Body of pancreas (tissue), 4 donors: Measurements from ENCODE around the gene SNRPN. TPM values are rescaled to one million over a fixed set of nuclear protein-coding genes. Genes with fewer than 3 reads are reported as not detected.

Experiments
- ATAC-seq: fragments of 150-250 bp; one replicate; pipeline ENCODE4 v1.9.1; 2016
- DNase-seq, 4 donors: peaks; one replicate each; pipeline ENCODE4 v3.0.0-alpha.2; 2019
- H3K27ac ChIP-seq, 4 donors: fragments of 200-600 bp; sonication (generic); 1 replicate in 3 of 4; 2 replicates in 1 of 4; pipeline versions ENCODE4 v1.5.1 to v1.6.1; 2016 to 2019; ENCODE audit warnings: mild to moderate bottlenecking in 1 of 4, mixed read lengths in 1 of 4, moderate library complexity in 1 of 4
- H3K27me3 ChIP-seq, 2 donors: fragments of 200-600 bp; sonication (generic); one replicate each; pipeline ENCODE4 v1.6.0; 2016; ENCODE audit warnings: mild to moderate bottlenecking in 1 of 2
- H3K36me3 ChIP-seq, 2 donors: fragments of 200-600 bp; sonication (generic); replicated peaks in 1 of 2; 2 replicates each; pipeline ENCODE4 v1.5.1; 2016; ENCODE audit warnings: low read depth in 2 of 2; ENCODE audit not compliant: insufficient read depth in 1 of 2
- H3K4me1 ChIP-seq: fragments of 200-600 bp; sonication (generic); one replicate; pipeline ENCODE4 v1.6.0; 2016
- H3K4me3 ChIP-seq, 2 donors: fragments of 200-600 bp; sonication (generic); 1 replicate in 1 of 2; 2 replicates in 1 of 2; pipeline ENCODE4 v1.5.1; 2016 to 2019
- H3K9me3 ChIP-seq, 3 donors: fragments of 200-600 bp; sonication (generic); 1 replicate in 2 of 3; 2 replicates in 1 of 3; pipeline ENCODE4 v1.5.1; 2016
- POLR2A ChIP-seq, 3 donors: fragments of 450-650 bp; IDR thresholded peaks; one replicate each; pipeline ENCODE4 v1.6.1; 2016; ENCODE audit warnings: antibody characterized with exemption in 3 of 3, mild to moderate bottlenecking in 2 of 3
- whole genome bisulfite sequencing, 2 donors: methylation state at CpG; one replicate each; pipeline ENCODE4 v1.1.5; 2017; 5-methylcytosine and 5-hydroxymethylcytosine counted together
- intact Hi-C: fragments of 100-400 bp; cut with DNase I; formaldehyde crosslinking; loops from one replicate; pipeline ENCODE4 v1.15.1; 2023
- total RNA-seq, 2 donors: library from RNA; depleted of rRNA; stranded (reverse); fragments of >200 nt; gene quantifications; one replicate each; pipeline ENCODE4 v1.1.0, GENCODE V29; 2016
- TF ChIP-seq, protein P1 (sequence below), 7 experiments: fragments of 450-650 bp in 4 of 7; fragments of 200-600 bp in 3 of 7; sonication (generic) in 3 of 7; IDR thresholded peaks; one replicate each; pipeline ENCODE4 v1.5.1; 2016 to 2019; ENCODE audit warnings: antibody characterized with exemption in 7 of 7

SNRPN gene
- total RNA-seq, 2 donors from 2014 or later, result 96.2 to 113 TPM

DNA sequence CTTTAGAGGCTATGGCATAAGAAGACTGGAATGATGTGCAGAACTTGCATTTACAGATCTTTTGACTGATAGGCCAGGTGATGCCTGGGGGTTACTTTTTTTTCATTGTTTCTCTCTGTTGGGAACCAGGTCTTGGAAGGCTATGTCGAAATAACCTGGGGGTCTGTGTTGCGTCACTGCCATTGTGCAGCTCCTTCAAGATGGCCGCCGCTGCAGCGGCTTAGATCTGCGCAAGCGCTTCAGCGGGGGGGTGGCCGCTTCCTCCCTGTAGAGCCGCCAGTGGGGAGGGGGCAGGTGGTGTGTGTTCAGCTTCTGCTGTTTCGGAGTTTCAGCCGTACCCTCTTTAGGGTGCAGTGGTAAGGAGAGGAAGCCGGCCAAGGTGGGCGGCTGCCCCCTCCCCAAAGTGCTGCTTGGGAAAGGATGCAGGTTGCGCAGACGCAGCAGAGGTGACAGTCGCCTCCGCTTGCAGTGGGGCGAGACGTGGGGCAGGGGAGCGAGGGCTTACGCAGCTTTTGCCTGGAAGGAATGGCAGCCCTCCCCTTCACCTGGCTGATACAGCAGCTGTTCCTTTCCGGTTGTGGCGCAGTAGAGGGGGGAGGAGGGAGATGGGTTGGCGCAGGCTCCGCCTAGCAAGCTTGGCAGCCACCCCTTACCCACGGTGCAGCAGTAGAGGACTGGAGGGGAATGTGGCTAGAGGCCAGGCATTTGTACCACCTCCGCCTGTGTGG is 1.5 kb downstream of the SNRPN start:
- H3K4me1 ChIP-seq, result peaks cover 12% of the 10 kb centered on the region
- WGBS, 2 donors, result 32 to 82% methylated on average over 20 to 28 of the region's 28 CpGs
- peak; percentile 70 to 85 (median 82) for DNase-seq

DNA sequence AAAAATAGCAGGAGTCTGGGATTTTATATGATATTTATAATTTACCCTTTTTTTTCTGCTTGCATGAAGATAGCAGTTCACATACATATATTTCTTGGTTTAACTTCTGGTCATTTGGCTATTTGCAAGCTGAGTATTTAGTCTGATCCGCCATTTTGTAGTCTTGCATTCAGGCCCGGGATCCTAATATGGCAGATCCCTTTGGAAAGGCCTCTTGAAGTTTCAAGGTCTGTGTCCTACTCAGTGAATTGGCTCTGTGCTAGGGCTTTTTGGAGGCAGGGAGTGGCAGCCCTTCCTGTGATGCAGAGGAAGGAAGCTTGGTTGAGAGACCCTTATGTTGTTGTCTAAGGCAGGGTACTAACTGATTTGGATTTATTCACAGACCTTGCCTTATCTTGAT is 2.9 kb downstream of the SNRPN start:
- intact Hi-C loops, result no loop called here
- no peaks in the 10 kb centered on the region for H3K9me3 ChIP-seq
- H3K4me1 ChIP-seq, result peaks cover 13% of the 10 kb centered on the region
- no peak overlapping the region for H3K27ac ChIP-seq
- ATAC-seq (no peak), DNase-seq (no peak)
- WGBS, 2 donors, result 60 to 64% methylated on average over 2 of the region's 2 CpGs
- no peak overlapping the region for H3K4me3 ChIP-seq
- H3K27me3 ChIP-seq, result no peaks in the 10 kb centered on the region
- H3K36me3 ChIP-seq, result no peaks in the 10 kb centered on the region
- no peak for TF ChIP-seq POLR2A (IDR thresholded peaks at IDR 0.05)
- TF ChIP-seq, protein P1, sequence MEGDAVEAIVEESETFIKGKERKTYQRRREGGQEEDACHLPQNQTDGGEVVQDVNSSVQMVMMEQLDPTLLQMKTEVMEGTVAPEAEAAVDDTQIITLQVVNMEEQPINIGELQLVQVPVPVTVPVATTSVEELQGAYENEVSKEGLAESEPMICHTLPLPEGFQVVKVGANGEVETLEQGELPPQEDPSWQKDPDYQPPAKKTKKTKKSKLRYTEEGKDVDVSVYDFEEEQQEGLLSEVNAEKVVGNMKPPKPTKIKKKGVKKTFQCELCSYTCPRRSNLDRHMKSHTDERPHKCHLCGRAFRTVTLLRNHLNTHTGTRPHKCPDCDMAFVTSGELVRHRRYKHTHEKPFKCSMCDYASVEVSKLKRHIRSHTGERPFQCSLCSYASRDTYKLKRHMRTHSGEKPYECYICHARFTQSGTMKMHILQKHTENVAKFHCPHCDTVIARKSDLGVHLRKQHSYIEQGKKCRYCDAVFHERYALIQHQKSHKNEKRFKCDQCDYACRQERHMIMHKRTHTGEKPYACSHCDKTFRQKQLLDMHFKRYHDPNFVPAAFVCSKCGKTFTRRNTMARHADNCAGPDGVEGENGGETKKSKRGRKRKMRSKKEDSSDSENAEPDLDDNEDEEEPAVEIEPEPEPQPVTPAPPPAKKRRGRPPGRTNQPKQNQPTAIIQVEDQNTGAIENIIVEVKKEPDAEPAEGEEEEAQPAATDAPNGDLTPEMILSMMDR (IDR thresholded peaks at IDR 0.05), result no peak

More for the DNA sequence above, 1.5 kb downstream of the SNRPN start:
- Histone ChIP-seq H3K36me3 (no peaks in the 10 kb centered on the region), H3K4me3 (peak overlapping the region; percentile 60 to 71), H3K9me3 (no peaks in the 10 kb centered on the region), H3K27ac (peak overlapping the region; percentile 71 to 93 (median 82)), H3K27me3 (no peaks in the 10 kb centered on the region)
- ATAC-seq, result peak; percentile 78
- TF ChIP-seq, protein P1 (IDR thresholded peaks at IDR 0.05), result no peak
- TF ChIP-seq POLR2A (IDR thresholded peaks at IDR 0.05), result peak; percentile 67 to 86 (median 81)
- intact Hi-C loops, result no loop called here

DNA sequence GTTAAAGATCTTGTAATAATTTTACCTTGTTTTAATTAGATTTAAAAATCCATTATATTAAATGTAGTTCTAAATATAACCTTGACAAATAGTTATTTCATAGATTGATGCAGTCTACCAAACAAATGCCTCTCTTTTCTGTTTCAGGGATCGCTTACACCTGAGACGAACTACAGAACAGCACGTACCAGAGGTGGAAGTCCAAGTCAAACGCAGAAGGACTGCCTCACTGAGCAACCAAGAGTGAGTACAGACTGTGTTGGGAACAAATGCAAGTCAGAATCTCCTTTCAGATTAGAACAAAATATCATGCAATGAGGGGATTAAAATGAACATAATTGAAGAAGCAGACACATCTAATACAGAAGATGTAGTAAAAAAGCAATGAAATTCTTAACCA is 7.2 kb downstream of the SNRPN start:
- Histone ChIP-seq H3K27me3 (no peaks in the 10 kb centered on the region), H3K27ac (no peak overlapping the region), H3K9me3 (peaks cover 0 to 5% (median 0%) of the 10 kb centered on the region in 3 donors), H3K4me1 (peaks cover 11% of the 10 kb centered on the region), H3K4me3 (no peak overlapping the region), H3K36me3 (no peaks in the 10 kb centered on the region)
- TF ChIP-seq POLR2A (IDR thresholded peaks at IDR 0.05), result no peak
- TF ChIP-seq, protein P1 (IDR thresholded peaks at IDR 0.05), result no peak
- intact Hi-C loops, result no loop called here
- no peak for ATAC-seq
- WGBS, 2 donors, result 64 to 87% methylated on average over 4 of the region's 4 CpGs
- no peak for DNase-seq

DNA sequence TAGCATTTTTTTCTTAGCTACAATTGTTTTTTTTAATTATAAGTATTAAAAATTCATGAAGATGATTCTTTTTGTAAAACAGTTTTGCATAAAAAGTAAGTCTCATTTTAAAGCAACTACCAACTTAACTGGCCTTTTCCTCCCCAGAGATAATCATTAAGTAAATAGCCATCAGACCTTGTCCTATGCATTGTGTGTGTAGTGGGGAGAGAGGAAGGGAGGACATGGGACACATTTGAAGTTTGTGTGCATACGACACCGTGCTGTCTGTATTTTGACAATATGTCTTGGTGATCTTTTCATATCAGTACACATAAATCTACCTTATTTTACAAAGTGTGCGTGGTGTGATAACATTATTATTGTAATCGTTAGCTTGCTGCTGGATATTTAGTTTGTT is 8.1 kb downstream of the SNRPN start:
- no peaks in the 10 kb centered on the region for H3K27me3 ChIP-seq
- 73 to 83% methylated on average over 4 of the region's 4 CpGs for WGBS, 2 donors
- TF ChIP-seq POLR2A (IDR thresholded peaks at IDR 0.05), result no peak
- TF ChIP-seq, protein P1 (IDR thresholded peaks at IDR 0.05), result no peak
- peaks cover 0 to 5% (median 0%) of the 10 kb centered on the region in 3 donors for H3K9me3 ChIP-seq
- H3K4me1 ChIP-seq, result peaks cover 7% of the 10 kb centered on the region
- H3K4me3 ChIP-seq, result no peak overlapping the region
- DNase-seq (no peak), ATAC-seq (no peak)
- no peaks in the 10 kb centered on the region for H3K36me3 ChIP-seq
- no peak overlapping the region for H3K27ac ChIP-seq
- intact Hi-C loops, result no loop called here
